HG03439 (cell line): Measurements from ENCODE around the gene GYS2.
"Not testable (repeated sequence)": the region's sequence is repeated elsewhere in the genome, so short reads cannot be mapped to it uniquely, and the experiment has no call there.

Experiments
- ATAC-seq: cut with Tn5 transposase; IDR thresholded peaks from one replicate; pipeline ENCODE4 v1.9.1; 2021; ENCODE audit warnings: mild to moderate bottlenecking, moderate library complexity; ENCODE audit not compliant: unreplicated experiment

The GYS2 gene

GRCh38 chr12:21606175-21606574, 1.5 kb upstream of the GYS2 start:
- ATAC-seq = no peak

DNA sequence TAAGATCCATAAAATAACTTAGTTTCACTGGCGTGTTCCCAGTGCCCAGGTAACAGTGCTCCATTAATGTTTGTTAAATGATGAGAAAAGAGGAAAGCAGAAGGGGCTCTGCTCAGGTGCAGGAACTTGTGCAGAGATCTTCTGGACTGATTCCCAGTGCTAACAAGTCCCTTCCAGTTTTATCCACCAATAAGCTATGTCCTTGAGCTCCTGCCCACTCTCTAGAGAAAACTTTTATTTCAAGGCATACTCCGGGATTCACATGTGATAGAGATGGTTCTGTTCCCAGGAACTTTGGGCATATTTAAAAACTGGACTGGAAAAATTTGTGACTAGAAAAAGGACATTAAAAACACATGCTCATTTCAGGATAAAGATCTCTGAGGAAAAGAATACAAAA, 1.9 kb downstream of the GYS2 start:
- no peak for ATAC-seq

DNA sequence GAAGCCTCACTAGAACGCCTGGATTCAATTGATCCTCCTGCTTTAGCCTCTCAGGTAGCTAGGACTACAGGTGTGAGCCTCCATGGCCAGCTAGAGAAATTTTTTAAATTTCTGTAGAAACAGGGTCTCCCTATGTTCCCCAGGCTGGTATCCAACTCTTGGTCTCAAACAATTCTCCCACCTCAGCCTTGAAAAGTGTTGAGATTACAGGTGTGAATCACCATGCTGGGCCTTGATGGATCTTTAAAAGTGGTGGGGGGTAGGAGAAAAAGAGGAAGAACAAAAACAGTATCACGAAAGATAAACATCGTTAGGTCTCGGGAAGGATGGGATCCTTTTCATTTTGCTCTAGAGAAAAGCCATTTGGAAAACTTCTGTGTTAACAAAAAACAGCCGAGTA, 4.5 kb downstream of the GYS2 start:
- ATAC-seq = no peak

DNA sequence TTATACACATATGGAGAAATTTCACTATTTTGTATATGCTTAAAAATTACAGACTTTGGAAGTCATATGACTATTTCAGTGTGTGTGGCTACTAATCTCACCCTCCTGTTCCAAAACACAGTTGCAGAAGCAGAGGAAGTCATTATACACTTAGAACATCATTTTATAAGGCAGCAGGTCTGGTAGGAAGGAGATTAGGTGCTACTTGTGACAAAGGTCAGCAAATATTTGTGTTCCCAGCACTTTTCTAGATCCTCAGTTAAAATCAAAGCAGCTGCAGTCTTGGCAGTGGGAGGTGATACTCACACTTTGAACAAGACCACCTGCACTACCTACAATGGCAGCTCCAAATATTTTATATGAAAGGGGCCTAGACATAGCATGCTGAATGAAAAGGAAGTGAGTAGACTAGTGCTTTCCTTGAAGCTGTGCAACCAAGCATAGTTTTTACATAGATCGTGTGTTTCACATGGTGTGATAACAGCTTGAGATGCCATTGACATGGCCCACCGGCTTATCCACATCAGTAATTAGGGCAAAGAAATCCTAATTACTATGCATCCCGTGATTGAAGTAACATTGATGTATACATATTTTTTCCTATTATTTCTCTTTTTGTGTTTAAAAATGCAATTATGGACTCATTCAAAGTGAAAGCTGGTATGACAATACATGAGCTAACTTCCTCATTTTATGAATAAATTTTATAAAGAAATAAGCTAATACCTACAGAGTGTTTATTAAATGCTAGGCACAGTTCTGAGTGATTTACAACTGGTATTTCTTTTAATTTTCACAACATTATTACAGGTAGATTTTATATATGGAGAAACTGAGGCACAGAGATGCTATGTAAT, 5.3 kb downstream of the GYS2 start:
- no peak for ATAC-seq

DNA sequence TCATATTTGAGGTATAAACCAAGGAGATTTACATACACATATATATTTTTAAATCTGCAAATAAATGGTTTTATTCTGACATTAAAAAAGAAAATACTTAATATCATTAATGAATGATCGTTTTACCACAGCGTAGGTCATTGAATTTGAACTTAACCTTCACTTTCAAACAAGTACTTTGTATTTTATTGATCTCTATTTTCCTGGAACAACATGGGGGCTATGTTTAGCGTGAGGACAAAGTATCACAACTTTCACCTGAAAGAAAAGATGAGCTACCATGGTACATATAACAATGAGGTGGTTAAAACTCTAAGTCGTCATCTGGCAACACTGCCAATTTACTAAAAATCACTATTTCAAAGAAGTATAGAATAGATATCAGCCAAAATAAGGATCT, 6.0 kb downstream of the GYS2 start:
- ATAC-seq = no peak

GRCh38 chr12:21595356-21595755, 9.3 kb downstream of the GYS2 start:
- ATAC-seq = not testable (repeated sequence)

- no peak for ATAC-seq
Observed at GRCh38 chr12:21585485-21585884, 19.2 kb downstream of the GYS2 start.

DNA sequence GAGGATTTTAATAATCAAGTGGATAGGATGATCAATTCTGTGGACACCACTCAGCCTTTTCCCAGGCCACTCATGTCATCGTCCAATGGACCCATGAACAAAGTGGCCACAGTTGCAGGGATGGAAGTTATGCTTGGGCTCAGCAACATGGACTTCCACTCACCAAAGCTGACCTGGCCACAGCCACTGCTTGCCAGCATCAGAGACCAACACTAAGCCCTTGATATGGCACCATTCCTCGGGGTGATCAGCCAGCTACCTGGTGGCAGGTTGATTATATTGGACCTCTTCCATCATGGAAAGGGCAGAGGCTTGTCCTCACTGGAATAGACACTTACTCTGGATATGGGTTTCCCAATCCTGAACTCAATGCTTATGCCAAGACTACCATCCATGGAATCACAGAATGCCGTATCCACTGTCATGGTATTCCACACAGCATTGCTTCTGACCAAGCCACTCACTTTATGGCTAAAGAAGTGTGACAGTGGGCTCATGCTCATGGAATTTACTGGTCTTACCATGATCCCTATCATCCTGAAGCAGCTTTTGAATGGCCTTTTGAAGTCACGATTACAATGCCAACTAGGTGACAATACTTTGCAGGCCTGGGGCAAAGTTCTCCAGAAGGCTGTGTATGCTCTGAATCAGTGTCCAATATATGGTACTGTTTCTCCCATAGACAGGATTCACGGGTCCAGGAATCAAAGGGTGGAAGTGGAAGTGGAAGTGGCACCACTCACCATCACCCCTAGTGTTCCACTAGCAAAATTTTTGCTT, 20.1 kb downstream of the GYS2 start:
- not testable (repeated sequence) for ATAC-seq

DNA sequence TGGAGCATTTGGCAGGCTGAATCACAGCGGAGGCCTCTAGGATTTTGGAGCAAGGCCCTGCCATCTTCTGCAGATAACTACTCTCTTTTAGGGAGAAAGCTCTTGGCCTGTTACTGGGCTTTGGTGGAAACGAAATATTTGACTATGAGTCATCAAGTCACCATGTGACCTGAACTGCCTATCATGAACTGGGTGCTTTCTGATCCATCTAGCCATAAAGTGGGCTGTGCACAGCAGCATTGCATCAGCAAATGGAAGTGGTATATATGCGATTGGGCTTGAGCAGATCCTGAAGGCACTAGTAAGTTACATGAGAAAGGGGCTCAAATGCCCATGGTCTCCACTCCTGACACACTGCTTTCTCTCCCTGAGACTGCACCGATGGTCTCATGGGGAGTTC, 21.1 kb downstream of the GYS2 start:
- no peak for ATAC-seq

GRCh38 chr12:21580748-21581516, 23.7 kb downstream of the GYS2 start:
- no peak for ATAC-seq

DNA sequence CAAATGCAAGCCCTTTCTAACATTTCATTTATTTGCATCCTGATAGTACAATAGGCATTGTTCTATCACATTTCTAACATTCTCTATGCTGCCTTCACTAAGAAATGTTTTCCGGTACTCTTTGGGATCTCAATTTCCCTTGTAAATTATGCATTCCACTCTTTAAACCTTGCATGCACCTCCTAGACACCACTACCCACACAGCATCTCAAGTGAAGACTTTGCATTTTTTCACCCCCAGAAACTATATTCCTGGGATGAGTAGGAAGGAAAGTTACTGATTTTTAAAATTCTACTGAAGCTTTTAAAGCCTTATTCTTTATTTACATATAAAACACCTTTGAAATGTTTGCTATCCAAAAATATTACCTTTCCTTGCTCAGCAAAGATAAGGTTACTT, 27.1 kb downstream of the GYS2 start:
- no peak for ATAC-seq

DNA sequence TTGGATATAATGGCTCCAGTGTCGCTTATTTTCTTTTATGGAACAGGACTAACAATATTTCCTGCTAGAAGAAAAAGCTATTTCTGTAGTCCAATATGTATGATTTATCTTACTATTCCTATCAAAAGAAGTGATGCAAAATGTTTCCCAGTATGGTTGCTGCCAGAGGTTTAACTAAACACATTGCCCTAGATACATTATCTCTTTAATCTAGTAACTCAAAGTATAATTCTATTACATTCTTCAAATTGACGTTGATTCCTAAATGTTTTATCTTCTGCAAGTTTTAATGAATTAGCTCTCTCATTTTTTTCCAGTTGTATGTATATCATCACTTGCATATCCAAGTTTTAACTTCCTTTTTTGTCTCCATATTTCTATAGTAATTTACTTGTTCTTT, 28.2 kb downstream of the GYS2 start:
- ATAC-seq = no peak

- ATAC-seq = no peak
Observed at GRCh38 chr12:21573733-21574358, 30.8 kb downstream of the GYS2 start.

- no peak for ATAC-seq
Observed at GRCh38 chr12:21571046-21571445, 33.6 kb downstream of the GYS2 start.

- no peak for ATAC-seq
Observed at GRCh38 chr12:21568115-21568514, 36.5 kb downstream of the GYS2 start.

DNA sequence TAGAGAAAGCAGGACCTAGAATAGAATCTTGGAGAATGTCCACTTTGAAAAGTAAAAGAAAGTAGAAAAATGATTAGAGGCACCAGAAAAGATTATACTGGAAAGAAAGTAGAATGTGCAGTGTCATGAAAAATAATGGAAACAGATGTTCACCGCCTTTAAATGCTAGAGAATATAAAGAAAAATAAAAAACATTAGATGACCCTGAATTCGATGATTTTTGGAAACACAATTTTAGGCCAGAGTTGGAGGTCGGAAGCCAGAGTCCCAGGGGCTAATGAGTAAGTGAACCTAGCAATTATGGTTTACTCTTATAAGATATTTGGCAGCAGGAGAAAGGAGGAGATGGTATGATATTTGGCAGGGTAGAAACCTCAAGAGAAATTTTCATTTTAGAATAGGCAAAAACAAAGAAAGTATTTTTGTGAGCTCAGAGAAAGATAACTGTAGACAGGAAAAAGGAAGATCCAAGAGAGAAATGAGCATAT, 37.7 kb downstream of the GYS2 start:
- ATAC-seq = no peak

DNA sequence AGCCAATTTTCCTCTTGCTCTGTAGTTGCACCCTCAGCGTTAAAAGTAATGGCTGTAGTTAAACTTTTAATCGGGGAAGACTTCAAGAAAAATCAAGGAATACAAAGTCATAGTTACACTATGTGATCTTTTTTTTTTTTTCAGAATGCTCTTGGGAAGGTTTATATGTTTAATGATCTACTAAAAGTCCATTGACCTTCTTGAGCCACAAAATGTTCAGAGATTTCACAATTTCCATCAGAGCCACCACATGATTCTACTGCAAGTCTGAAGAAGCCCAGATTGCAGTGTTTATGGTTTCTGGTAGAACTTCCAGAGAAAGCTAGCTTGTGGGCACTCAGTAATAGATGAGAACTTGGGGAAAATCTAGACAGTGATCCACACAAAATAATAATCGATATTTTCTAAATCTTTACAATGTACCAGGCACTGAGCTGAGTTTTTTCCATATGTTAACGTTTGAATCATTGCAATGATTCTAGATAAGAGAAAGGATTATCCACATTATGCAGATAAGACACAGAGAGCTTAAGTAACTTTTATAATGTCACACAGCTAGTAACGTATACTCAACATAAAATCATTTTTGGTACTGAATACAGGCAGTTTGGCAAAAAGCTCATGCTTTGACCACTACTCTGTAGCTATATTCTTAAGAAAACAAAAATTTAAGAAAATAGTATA, 38.3 kb downstream of the GYS2 start:
- ATAC-seq = no peak

DNA sequence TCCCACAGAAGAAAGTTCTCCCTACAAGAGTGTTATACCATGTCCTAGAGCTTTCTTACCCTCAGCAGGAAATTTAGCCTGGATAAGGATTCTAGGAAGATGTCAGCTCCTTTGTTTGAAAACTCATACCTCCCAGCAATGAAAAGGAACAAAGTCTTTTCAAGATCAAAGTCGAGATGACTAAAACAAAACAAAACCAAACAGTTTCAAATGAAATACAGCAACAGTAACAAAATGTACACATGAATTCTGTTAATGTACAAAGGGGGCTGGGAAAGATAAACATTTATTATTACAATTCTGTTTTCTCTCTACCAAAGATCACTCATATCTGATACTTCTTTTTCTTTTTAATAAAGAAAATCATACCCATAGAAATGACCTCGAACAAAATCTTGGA, 41.8 kb downstream of the GYS2 start:
- ATAC-seq = no peak

DNA sequence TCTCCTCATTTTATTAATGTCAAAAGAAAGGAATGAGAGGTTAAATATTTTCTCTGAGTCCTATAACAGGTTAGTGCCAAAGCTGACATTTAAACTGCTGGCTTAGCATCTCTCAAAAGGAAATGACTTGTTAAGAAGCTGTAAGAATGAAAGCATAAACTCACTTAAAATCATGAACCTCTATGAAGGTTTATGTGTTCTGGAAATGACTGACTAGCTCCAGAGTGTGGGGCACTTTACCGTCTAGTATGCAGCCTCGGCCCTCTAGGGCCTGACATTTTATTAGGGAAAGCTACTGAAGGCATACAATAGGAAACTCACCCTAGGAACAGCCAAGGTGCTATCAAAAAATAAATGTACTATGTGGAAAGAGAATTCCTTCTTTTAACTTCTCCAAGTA, 43.5 kb downstream of the GYS2 start:
- ATAC-seq = no peak

DNA sequence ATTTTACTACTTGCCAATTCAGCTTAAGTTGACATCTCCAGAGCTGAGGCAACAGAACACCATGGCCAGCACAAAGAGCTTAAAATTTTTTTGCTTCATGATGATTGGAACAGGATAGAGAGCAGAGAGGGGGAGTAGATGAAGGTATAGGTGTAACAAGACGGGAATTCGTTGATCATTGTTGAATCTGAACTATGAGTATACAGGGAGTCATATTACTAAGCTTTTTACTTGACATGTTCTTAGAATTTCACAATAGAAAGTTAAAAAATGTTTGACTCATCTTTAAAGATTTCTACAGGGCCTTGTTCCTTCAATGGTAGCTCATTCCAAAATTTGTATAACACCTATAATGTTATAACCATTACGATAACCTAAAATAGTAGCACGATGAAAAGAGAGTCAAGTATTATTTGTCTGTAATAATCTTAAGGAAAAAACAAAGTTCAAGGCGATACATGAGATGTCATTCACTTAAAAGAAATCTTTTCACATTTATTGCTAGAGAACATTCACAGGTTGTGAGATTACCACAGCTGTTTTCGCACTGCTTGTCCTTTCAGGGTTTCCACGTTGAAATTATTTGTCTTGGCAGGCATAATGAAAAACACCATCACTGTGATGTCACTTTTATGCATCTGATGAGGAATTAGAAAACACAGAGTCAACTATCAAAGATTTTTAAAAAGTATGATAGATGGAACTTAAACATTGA, 44.6 kb downstream of the GYS2 start:
- ATAC-seq = no peak
